ENCODE data around the gene CANT1. TPM values are rescaled to one million over a fixed set of nuclear protein-coding genes. Genes with fewer than 3 reads are reported as not detected.
"Not testable (repeated sequence)": the region's sequence is repeated elsewhere in the genome, so short reads cannot be mapped to it uniquely, and the experiment has no call there.

CANT1 gene
- total RNA-seq, 3 donors from 2014 or later, result 26.1 to 48.1 (median 41.0) TPM

DNA sequence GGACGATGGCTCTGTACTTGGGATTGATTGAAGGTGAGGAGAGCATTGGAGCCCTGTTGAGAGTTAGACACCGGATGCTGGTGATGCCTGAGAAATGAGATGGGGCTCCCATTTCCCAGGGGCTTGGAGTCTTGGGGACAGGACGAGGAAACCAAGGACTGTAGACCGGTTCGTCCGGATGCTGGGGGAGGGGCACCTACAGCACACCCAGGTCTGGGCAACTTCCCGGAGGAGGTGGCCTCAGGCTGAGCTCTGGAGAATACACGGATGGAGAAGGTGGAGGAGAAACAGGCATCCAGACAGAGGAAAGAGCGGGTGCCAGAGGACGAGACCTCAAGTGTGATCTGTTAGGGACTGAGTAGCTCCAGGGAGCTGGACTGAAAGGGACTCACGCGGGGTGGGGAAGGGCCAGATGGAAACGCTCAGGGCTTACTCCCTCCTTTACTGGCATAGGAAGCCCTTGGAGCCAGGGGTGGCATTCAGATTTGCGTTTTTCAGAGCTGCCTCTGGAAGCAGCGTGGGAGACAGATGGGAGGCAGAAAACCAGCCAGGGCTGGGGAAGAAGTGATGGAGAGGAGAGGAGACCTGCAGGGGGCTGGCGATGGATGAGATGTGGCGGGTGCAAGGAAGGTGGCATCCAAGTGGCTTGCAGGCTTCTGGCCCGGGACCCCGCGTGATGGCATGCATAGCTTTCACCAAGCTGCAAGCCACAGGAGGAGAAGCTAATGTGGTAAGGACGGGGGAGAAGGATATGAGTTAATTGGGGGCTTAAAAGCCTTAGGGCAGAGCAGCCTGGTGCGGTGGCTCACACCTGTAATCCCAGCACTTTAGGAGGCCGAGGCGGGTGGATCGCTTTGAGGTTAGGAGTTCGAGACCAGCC lies 22.7 kb upstream of the CANT1 start:
- Histone ChIP-seq H3K4me3 (no peak overlapping the region), H3K4me1 (peaks cover 13 to 25% of the 10 kb centered on the region in 2 donors), H3K36me3 (no peaks in the 10 kb centered on the region), H3K27ac (no peak overlapping the region), H3K27me3 (no peaks in the 10 kb centered on the region), H3K9me3 (no peaks in the 10 kb centered on the region)
- TF ChIP-seq, protein P1, sequence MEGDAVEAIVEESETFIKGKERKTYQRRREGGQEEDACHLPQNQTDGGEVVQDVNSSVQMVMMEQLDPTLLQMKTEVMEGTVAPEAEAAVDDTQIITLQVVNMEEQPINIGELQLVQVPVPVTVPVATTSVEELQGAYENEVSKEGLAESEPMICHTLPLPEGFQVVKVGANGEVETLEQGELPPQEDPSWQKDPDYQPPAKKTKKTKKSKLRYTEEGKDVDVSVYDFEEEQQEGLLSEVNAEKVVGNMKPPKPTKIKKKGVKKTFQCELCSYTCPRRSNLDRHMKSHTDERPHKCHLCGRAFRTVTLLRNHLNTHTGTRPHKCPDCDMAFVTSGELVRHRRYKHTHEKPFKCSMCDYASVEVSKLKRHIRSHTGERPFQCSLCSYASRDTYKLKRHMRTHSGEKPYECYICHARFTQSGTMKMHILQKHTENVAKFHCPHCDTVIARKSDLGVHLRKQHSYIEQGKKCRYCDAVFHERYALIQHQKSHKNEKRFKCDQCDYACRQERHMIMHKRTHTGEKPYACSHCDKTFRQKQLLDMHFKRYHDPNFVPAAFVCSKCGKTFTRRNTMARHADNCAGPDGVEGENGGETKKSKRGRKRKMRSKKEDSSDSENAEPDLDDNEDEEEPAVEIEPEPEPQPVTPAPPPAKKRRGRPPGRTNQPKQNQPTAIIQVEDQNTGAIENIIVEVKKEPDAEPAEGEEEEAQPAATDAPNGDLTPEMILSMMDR (IDR thresholded peaks at IDR 0.05), result no peak
- TF ChIP-seq POLR2A (IDR thresholded peaks at IDR 0.05) (no peak), POLR2AphosphoS5 (IDR thresholded peaks at IDR 0.05) (no peak)
- peak in 1 of 2 donors; percentile 47 for DNase-seq (ENCODE audit: low spot score in 2 of 2)
- intact Hi-C loops (cut with DNase I; ENCODE audit: low total_unique reads), result no loop called here

DNA sequence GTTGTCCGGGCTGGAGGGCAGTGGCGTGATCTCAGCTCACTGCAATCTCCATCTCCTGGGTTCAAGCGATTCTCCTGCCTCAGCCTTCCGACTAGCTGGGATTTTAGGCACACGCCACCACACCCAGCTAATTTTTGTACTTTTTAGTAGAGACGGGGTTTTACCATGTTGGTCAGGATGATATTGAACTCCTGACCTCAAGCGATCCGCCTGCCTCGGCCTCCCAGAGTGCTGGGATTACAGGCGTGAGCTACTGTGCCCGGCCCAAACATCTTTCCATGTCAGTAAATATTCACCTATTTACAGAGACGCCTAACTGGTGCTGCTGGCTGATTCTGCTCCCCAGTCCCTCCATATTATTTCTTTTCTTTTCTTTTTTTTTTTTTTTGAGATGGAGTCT lies 21.1 kb upstream of the CANT1 start:
- H3K36me3 ChIP-seq; H3K27ac ChIP-seq; H3K4me3 ChIP-seq; H3K9me3 ChIP-seq; H3K27me3 ChIP-seq; intact Hi-C loops (cut with DNase I; ENCODE audit: low total_unique reads): not testable (repeated sequence)
- H3K4me1 ChIP-seq, result peaks cover 16 to 35% of the 10 kb centered on the region in 2 donors
- peak in 1 of 2 donors; percentile 3 for DNase-seq (ENCODE audit: low spot score in 2 of 2)

DNA sequence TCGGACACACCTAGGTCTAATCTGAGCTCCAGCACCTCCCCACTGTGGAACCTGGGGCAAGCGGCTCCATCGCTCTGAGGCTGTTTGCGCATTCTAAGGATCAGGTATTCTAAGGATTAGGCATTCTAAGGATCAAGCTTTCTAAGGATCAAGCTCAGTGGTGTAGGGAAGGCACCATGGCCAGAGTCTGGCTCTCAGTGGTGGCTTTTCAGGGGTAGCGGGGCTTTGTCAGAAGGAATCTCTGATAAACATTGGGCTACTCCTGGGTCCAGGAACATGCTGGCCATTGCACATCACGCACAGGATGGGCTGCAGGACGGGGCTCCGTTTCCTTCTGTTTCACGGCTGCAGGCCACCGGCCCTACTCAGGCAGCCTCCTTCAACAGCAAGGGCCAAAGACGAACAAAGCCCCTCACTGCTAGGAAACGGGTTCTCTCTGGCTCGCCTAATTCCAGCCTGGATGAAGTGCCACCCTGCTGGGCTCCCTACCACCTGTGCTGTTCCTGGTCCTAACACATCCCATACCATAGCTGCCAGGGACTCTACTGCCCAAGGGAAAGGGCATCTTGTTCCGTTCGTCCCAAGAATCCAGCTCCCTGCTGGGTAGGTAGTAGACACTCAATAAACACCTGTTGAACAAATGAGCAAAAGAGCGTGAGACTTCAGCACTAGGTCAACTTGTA lies 19.9 kb upstream of the CANT1 start:
- Histone ChIP-seq H3K36me3 (no peaks in the 10 kb centered on the region), H3K27me3 (no peaks in the 10 kb centered on the region), H3K4me1 (peaks cover 16 to 38% of the 10 kb centered on the region in 2 donors), H3K9me3 (no peaks in the 10 kb centered on the region), H3K27ac (peak overlapping the region in 1 of 2 donors; percentile 61), H3K4me3 (no peak overlapping the region)
- TF ChIP-seq POLR2A (IDR thresholded peaks at IDR 0.05) (no peak), POLR2AphosphoS5 (IDR thresholded peaks at IDR 0.05) (no peak)
- intact Hi-C loops (cut with DNase I; ENCODE audit: low total_unique reads), result no loop called here
- peak in 1 of 2 donors; percentile 14 for DNase-seq (ENCODE audit: low spot score in 2 of 2)

DNA sequence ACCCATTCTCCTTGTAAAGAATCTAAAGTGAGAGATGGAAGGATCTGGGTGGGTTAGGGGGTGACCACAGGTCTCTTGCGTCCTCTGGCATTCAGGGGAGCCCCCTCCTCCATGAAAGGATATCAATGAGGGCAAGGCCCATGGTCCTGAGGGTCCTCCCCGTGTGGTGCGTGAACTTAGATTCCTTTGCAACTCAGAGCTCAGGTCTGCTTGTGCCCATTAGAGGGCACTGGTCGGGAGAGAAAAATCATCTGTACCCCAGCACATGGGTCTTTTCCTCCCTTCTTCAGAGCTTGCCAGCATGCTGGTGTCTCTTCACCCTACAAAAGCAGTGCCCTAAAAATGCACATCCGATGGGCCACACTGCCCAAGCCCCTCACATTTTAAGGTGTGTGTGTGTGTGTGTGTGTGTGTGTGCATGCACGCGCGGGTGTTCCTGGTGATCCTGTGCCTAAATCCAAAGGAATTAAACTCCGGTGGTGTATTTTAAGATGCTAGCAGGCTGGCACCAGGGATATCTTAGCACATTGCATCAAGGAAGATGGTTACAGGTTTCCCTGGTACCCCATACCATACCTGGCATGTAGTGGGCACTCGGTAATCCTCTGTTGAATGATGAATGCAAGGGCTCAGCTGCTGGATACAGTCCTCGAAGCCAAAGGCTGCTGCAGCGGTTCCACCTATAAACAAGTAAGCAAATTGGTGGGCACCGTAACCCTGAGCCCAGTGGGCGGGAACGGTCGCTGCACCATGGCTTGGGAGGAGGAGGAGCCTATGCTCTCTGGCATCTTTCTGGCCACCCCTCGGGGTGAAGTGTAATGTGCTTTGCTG lies 19.1 kb upstream of the CANT1 start:
- peak overlapping the region; percentile 79 to 87 for H3K27ac ChIP-seq
- intact Hi-C loops (cut with DNase I; ENCODE audit: low total_unique reads), result no loop called here
- DNase-seq (ENCODE audit: low spot score in 2 of 2), result peak in 1 of 2 donors; percentile 41
- H3K36me3 ChIP-seq, result no peaks in the 10 kb centered on the region
- peak overlapping the region in 1 of 3 donors; percentile 52 for H3K4me3 ChIP-seq
- H3K4me1 ChIP-seq, result peaks cover 17 to 36% of the 10 kb centered on the region in 2 donors
- no peaks in the 10 kb centered on the region for H3K27me3 ChIP-seq
- TF ChIP-seq POLR2AphosphoS5 (IDR thresholded peaks at IDR 0.05) (no peak), POLR2A (IDR thresholded peaks at IDR 0.05) (no peak)
- TF ChIP-seq, protein P1 (IDR thresholded peaks at IDR 0.05), result no peak
- H3K9me3 ChIP-seq, result no peaks in the 10 kb centered on the region

DNA sequence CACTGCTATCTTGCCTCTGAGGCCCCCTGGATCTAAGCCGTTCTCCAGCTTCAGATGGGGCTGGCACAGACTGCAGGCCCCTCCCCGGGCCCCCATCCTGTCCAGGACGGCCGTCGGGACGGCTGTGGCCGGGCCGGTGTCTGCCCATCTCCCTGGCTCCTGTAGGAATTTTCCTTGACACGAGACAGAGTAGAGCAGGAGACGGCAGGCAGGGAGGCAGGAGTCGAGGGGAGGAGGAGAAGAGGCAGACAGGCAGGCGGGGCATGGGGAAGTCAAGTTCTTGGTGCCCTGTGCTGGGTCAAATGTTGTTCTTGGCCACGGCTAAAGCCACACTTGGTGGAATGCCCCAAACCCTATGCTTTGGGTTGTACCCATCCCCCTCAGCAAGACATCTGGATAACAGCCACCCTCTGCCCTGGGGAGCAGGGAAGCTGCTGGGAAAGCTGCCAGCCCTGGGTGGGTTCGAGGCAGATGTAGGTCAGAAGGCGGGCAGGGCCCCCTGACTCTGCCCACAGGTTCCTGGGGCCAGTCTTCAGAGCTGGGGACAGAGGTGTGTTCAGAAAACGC lies 18.4 kb upstream of the CANT1 start:
- Histone ChIP-seq H3K9me3 (no peaks in the 10 kb centered on the region), H3K4me3 (peak overlapping the region in 2 of 3 donors; percentile 52 to 56), H3K4me1 (peaks cover 19 to 31% of the 10 kb centered on the region in 2 donors), H3K36me3 (no peaks in the 10 kb centered on the region), H3K27ac (peak overlapping the region; percentile 79 to 87), H3K27me3 (no peaks in the 10 kb centered on the region)
- TF ChIP-seq POLR2AphosphoS5 (IDR thresholded peaks at IDR 0.05) (no peak), POLR2A (IDR thresholded peaks at IDR 0.05) (no peak)
- TF ChIP-seq, protein P1 (IDR thresholded peaks at IDR 0.05), result no peak
- intact Hi-C loops (cut with DNase I; ENCODE audit: low total_unique reads), result no loop called here
- DNase-seq (ENCODE audit: low spot score in 2 of 2), result peak in 1 of 2 donors; percentile 53

All from breast epithelium (tissue), 4 donors.